ACC112 (cell line): ENCODE data around the gene BRF1.

Source experiments
- H2AFZ ChIP-seq: fragments of 200-600 bp; sonication (generic); one replicate; pipeline ENCODE4 v1.6.0; 2017; ENCODE audit warnings: antibody characterized with exemption, low read length; ENCODE audit not compliant: unreplicated experiment
- H3K27ac ChIP-seq: fragments of 200-600 bp; sonication (generic); 2 replicates; pipeline ENCODE4 v1.5.1; 2014; ENCODE audit warnings: low read depth, mild to moderate bottlenecking, antibody characterized with exemption, low read length, moderate library complexity
- H3K27me3 ChIP-seq: fragments of 200-600 bp; sonication (generic); 2 replicates; pipeline ENCODE4 v1.6.1; 2014; ENCODE audit warnings: mild to moderate bottlenecking, antibody characterized with exemption, low read length, moderate library complexity, mixed read lengths; ENCODE audit not compliant: insufficient read depth
- H3K36me3 ChIP-seq: fragments of 200-600 bp; sonication (generic); 2 replicates; pipeline ENCODE4 v1.6.1; 2016; ENCODE audit warnings: mild to moderate bottlenecking, antibody characterized with exemption, low read length, moderate library complexity, mixed read lengths; ENCODE audit not compliant: insufficient read depth
- H3K4me1 ChIP-seq: fragments of 200-600 bp; sonication (generic); one replicate; pipeline ENCODE4 v1.6.1; 2016; ENCODE audit warnings: low read length, mixed read lengths; ENCODE audit not compliant: insufficient read depth, unreplicated experiment, control insufficient read depth
- H3K4me3 ChIP-seq: fragments of 200-600 bp; sonication (generic); 2 replicates; pipeline ENCODE4 v1.5.1; 2014; ENCODE audit warnings: mild to moderate bottlenecking, low read depth, low read length
- H3K79me2 ChIP-seq: fragments of 200-600 bp; sonication (generic); one replicate; pipeline ENCODE4 v1.6.0; 2016; ENCODE audit warnings: low read length; ENCODE audit not compliant: control insufficient read depth, unreplicated experiment, insufficient read depth

Gene BRF1

DNA sequence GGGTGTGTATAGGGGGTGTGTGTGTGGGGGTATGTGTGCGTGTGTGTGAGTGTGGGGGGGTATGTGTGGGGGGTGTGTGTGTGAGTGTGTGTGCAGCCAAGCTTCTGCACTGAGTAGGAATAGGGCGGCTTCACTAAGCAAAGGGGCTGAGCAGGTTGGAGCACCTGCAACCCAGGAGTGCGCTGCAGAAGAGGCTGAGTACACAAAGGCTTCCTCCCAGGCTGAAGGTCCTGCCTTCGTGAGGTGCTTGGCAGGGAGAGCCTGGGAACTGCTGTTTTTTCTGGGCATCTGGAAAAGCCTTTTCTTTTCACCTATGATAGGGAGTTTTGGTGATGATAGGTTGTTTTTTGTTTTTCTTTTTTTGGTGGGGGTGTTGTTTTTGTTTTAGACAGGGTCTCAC lies 113.7 kb downstream of the BRF1 start:
- Histone ChIP-seq H3K4me3 (no peak overlapping the region), H3K36me3 (no peaks in the 10 kb centered on the region), H3K27ac (no peak overlapping the region), H3K27me3 (no peaks in the 10 kb centered on the region), H2AFZ (no peak overlapping the region), H3K79me2 (no peaks in the 10 kb centered on the region), H3K4me1 (no peaks in the 10 kb centered on the region)

DNA sequence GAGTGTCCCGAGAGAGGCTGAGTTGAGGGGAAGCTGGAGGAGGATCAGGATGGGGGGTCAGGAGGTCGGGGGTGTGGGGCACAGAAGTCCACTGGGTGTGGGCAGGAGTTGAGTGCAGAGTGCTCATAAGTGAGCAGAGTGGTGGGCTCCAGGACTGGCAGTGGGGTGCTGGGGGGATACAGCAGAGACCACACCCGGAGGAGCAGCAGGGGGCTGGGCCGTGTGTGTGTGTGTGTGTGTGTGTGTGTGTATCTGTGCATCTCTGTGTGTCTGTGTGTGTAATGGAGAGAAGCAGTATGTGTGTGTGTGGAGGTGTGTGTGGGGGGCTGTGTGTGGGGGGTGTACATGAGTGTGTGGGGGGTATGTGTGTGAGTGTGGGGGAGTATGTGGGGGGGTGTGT lies 114.8 kb downstream of the BRF1 start:
- no peaks in the 10 kb centered on the region for H3K79me2 ChIP-seq
- H2AFZ ChIP-seq, result no peak overlapping the region
- H3K36me3 ChIP-seq, result no peaks in the 10 kb centered on the region
- no peaks in the 10 kb centered on the region for H3K27me3 ChIP-seq
- H3K4me3 ChIP-seq, result no peak overlapping the region
- H3K27ac ChIP-seq, result no peak overlapping the region
- H3K4me1 ChIP-seq, result no peaks in the 10 kb centered on the region

- Histone ChIP-seq H3K79me2 (no peaks in the 10 kb centered on the region), H3K27ac (no peak overlapping the region), H3K4me1 (no peaks in the 10 kb centered on the region), H3K27me3 (no peaks in the 10 kb centered on the region), H2AFZ (no peak overlapping the region), H3K36me3 (no peaks in the 10 kb centered on the region), H3K4me3 (no peak overlapping the region)
Observed at GRCh38 chr14:105185001-105185400, 115.8 kb downstream of the BRF1 start.

- no peak overlapping the region for H2AFZ ChIP-seq
- no peaks in the 10 kb centered on the region for H3K27me3 ChIP-seq
- H3K27ac ChIP-seq, result no peak overlapping the region
- H3K79me2 ChIP-seq, result no peaks in the 10 kb centered on the region
- H3K4me1 ChIP-seq, result no peaks in the 10 kb centered on the region
- H3K36me3 ChIP-seq, result no peaks in the 10 kb centered on the region
- H3K4me3 ChIP-seq, result no peak overlapping the region
Observed at GRCh38 chr14:105184461-105184860, 116.3 kb downstream of the BRF1 start.

GRCh38 chr14:105182296-105183020 lies 118.3 kb downstream of the BRF1 start:
- Histone ChIP-seq H3K79me2 (no peaks in the 10 kb centered on the region), H3K27me3 (no peaks in the 10 kb centered on the region), H3K36me3 (no peaks in the 10 kb centered on the region), H3K4me1 (no peaks in the 10 kb centered on the region), H3K27ac (no peak overlapping the region), H2AFZ (no peak overlapping the region), H3K4me3 (no peak overlapping the region)

GRCh38 chr14:105181549-105182295 lies 119.1 kb downstream of the BRF1 start:
- no peak overlapping the region for H3K4me3 ChIP-seq
- H3K36me3 ChIP-seq, result no peaks in the 10 kb centered on the region
- H3K79me2 ChIP-seq, result no peaks in the 10 kb centered on the region
- no peaks in the 10 kb centered on the region for H3K27me3 ChIP-seq
- no peak overlapping the region for H3K27ac ChIP-seq
- H2AFZ ChIP-seq, result no peak overlapping the region
- H3K4me1 ChIP-seq, result no peaks in the 10 kb centered on the region

GRCh38 chr14:105180592-105181548 lies 119.9 kb downstream of the BRF1 start, which contains the start of gene NUDT14:
TSS of gene NUDT14 (minus strand) at chr14:105181312. CDS start at chr14:105181209, 103 bp downstream.
- no peak within 1 kb of the TSS for H3K27ac ChIP-seq
- peak within 1 kb of the TSS; percentile 84 for H3K4me3 ChIP-seq
- no peaks in the 10 kb centered on the region for H3K79me2 ChIP-seq
- no peaks in the 10 kb centered on the region for H3K27me3 ChIP-seq
- H2AFZ ChIP-seq, result peak within 1 kb of the TSS; percentile 22
- no peaks in the 10 kb centered on the region for H3K36me3 ChIP-seq
- H3K4me1 ChIP-seq, result no peaks in the 10 kb centered on the region

DNA sequence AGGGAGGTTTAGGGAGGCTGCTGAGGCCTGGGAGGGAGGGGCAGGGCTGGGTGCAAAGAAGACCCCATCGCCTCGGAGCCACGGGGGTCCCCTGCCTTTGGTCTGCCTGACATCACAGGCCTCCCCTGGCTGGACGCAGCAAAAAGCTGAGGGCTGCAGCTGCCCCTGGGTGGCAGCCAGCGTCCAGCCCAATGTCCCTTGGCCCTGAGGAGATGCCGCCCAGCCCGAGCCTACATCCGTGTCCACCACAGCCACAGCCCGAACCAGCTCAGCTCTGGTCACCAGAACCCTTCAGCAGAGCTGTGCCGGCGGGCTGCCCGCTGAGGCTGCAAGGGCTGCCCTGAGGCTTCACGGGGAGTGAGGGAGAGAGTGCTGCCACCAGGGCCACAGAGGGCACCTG lies 121.6 kb downstream of the BRF1 start:
- no peak overlapping the region for H3K4me3 ChIP-seq
- H3K27me3 ChIP-seq, result no peaks in the 10 kb centered on the region
- H3K4me1 ChIP-seq, result no peaks in the 10 kb centered on the region

DNA sequence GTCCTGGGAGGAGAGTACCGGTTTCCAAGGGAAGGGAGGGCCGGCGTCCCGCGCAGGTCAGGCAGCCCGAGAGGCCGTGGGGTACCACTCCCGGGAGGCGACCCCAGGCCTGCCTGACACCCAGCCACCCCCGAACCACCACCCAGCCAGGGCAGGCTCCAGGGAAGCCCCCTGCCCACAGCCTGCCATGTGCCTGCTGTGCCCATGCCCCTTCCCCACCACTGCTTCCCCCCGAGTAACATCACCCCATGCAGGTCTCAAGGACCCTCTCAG lies 122.0 kb downstream of the BRF1 start:
- no peaks in the 10 kb centered on the region for H3K79me2 ChIP-seq
- no peak overlapping the region for H3K27ac ChIP-seq
- no peaks in the 10 kb centered on the region for H3K4me1 ChIP-seq
- no peaks in the 10 kb centered on the region for H3K27me3 ChIP-seq
- no peaks in the 10 kb centered on the region for H3K36me3 ChIP-seq
- H3K4me3 ChIP-seq, result no peak overlapping the region
- H2AFZ ChIP-seq, result no peak overlapping the region

More for the DNA sequence above, 121.6 kb downstream of the BRF1 start:
- Histone ChIP-seq H3K36me3 (no peaks in the 10 kb centered on the region), H3K79me2 (no peaks in the 10 kb centered on the region), H3K27ac (no peak overlapping the region), H2AFZ (no peak overlapping the region)

DNA sequence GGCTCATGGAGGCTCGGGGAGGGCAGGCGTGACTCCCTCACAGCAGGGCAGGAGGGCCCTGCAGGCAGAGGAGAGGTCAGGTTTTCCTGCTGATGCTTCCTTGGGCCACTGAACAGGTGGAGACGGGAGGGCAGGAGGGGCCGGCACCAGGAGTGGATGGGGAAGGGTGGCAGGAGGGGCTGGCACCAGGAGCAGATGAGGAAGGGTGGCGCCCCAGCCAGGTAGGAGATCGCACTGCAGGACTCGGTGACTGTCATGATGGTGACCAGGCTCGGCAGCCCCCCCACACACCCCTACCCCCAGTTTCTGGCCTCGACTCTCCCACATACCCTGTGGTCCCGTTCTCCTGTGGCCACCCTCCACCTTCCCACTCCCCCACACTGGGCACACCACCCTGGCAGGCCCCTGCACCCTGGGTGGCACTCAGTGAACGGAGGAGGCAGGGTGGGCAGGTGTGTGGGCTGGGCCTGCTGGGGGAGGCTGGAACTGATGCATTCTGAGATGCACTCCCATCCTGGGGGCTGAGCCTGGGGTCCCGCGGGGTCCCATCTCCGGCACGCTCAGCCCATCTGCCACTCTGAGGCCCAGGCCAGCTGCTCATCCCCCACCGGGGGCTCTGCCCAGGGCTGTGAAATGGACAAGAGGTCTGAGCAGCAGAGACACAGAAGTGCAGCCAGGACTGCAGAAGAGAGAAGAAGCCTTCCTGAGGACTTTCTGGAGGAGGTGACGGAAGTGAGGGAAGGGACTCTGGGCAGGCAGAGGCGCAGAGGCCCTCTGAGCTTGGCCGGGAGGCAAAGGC lies 122.5 kb downstream of the BRF1 start:
- Histone ChIP-seq H3K27me3 (no peaks in the 10 kb centered on the region), H3K36me3 (no peaks in the 10 kb centered on the region), H2AFZ (no peak overlapping the region), H3K4me3 (no peak overlapping the region), H3K4me1 (no peaks in the 10 kb centered on the region), H3K79me2 (no peaks in the 10 kb centered on the region), H3K27ac (no peak overlapping the region)
